Muscle of leg (tissue), 11 donors: ENCODE measurements around the gene SIRT3. TPM values are rescaled to one million over a fixed set of nuclear protein-coding genes. Genes with fewer than 3 reads are reported as not detected.

Experiments used
- DNase-seq: peaks from one replicate; pipeline ENCODE4 v3.0.0; 2013
- H3K27ac ChIP-seq: one replicate; pipeline ENCODE4 v1.5.1; 2013; ENCODE audit warnings: mild to moderate bottlenecking, low read length, control low read depth
- H3K27me3 ChIP-seq: one replicate; pipeline ENCODE4 v1.6.1; 2013; ENCODE audit warnings: low read length; ENCODE audit not compliant: control insufficient read depth, insufficient read depth
- H3K36me3 ChIP-seq: one replicate; pipeline ENCODE4 v1.6.1; 2013; ENCODE audit warnings: low read length; ENCODE audit not compliant: control insufficient read depth, insufficient read depth
- H3K4me1 ChIP-seq: one replicate; pipeline ENCODE4 v1.6.1; 2013; ENCODE audit warnings: low read length; ENCODE audit not compliant: control insufficient read depth, insufficient read depth
- H3K4me3 ChIP-seq: one replicate; pipeline ENCODE4 v1.5.1; 2013; ENCODE audit warnings: low read length, control low read depth
- H3K9me3 ChIP-seq: replicated peaks from 2 replicates; pipeline ENCODE4 v1.6.1; 2013; ENCODE audit warnings: low read depth, low read length; ENCODE audit not compliant: control insufficient read depth
- WGBS: methylation state at CpG from one replicate; pipeline ENCODE4 v1.1.5; 2013; ENCODE audit warnings: missing lambda C conversion rate; ENCODE audit not compliant: insufficient coverage; 5-methylcytosine and 5-hydroxymethylcytosine counted together
- polyA plus RNA-seq, 8 donors: library from polyadenylated mRNA; unstranded; fragments of 120-200 nt; gene quantifications; one replicate each; pipeline versions ENCODE4 v1.2.1 to v1.2.3, GENCODE V29; 2013; ENCODE audit warnings: inconsistent platforms in 1 of 8, low replicate concordance in 1 of 8; ENCODE audit not compliant: insufficient read length in 8 of 8, insufficient read depth in 1 of 8
- total RNA-seq: library from RNA; stranded (reverse); fragments of 120-200 nt; gene quantifications from one replicate; pipeline ENCODE4 v1.2.4, GENCODE V29; 2013

Gene SIRT3
- total and polyA plus RNA-seq, 9 donors, result 13.7 to 27.1 (median 23.8) TPM

GRCh38 chr11:204587-205109 is 31.5 kb downstream of the SIRT3 start:
- H3K27me3 ChIP-seq, result no peaks in the 10 kb centered on the region
- peaks cover 43% of the 10 kb centered on the region for H3K36me3 ChIP-seq
- no peaks in the 10 kb centered on the region for H3K9me3 ChIP-seq
- H3K27ac ChIP-seq, result no peak overlapping the region
- DNase-seq, result no peak
- peaks cover 35% of the 10 kb centered on the region for H3K4me1 ChIP-seq
- H3K4me3 ChIP-seq, result no peak overlapping the region
- 93% methylated on average over 10 of the region's 12 CpGs for WGBS

DNA sequence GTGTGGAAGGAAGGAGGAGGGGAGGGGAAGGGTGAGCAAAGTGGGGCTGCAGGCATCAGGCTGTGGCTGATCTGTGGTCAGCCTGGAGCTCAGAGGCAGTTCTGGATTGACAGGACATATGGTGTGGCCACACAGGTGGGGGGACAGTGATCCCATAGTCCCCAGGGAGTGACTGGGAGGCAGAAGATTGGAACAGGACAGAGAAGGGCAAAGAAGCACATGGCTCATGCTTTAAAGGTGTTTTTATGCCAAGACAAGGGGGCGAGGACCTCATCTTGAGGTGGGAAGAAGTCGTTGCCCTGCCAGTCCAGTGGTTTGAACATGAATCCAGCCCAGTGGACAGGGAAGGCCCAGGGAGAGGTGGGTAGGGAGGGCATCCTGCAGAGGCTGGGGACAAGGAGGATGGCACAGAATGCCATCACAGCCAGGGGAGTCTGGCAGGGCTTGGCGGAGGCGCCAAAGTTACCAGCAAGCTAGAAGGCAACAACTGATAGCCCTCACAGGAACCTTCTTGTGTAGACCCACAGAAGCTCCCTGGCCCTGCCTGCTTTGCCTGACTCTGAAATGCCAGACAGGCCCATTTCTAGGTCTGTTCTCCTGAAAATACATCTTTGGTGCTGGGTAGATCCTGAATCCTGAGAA is 32.1 kb downstream of the SIRT3 start:
- no peak overlapping the region for H3K4me3 ChIP-seq
- DNase-seq, result no peak
- no peaks in the 10 kb centered on the region for H3K9me3 ChIP-seq
- peaks cover 30% of the 10 kb centered on the region for H3K4me1 ChIP-seq
- H3K27ac ChIP-seq, result no peak overlapping the region
- no peaks in the 10 kb centered on the region for H3K27me3 ChIP-seq
- WGBS, result 95% methylated on average over 4 of the region's 4 CpGs
- H3K36me3 ChIP-seq, result peaks cover 41% of the 10 kb centered on the region

DNA sequence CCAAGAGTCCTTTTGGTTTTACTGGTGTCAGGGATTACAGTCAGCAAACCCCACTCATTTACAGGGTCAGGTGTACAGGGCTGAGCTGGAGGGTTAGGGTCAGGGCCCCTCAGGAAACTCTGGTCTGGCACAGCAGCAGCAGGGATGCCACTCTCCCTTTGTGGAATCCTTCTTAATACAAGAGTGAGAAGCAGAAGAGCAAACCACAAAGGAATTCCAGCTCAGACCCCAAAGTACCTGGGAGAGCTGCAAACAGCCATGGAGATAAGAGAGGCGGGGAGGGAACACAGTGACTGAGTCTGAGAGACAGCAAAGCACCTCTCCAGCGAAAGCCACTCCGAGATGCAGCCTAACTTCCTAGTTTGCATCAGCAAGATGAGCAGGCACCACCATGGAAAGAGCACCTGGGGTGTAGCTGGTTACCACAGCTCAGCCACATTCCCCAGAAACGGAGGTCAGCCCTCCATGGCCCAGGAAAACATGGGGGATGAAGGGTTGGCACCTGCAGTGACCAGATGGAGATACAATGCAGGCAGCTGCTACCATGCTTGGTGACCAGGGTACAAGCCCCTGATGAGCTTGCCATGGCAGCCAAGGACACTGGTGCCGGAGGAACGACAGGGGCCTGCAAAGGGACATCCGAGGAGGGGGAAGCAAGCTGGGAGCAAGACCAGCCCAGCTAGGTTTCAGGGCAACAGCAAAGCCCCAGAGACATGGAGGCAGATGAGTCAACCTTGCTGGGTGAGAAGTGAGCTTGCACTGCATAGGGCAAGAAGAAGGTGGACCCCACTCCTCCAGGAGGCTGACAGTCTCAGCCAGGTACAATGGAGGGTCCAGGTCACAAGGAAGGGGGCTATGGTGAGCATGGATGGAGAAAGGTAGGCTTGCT is 32.8 kb downstream of the SIRT3 start:
- Histone ChIP-seq H3K9me3 (no peaks in the 10 kb centered on the region), H3K4me3 (no peak overlapping the region), H3K27ac (no peak overlapping the region), H3K36me3 (peaks cover 41% of the 10 kb centered on the region), H3K27me3 (no peaks in the 10 kb centered on the region), H3K4me1 (peaks cover 30% of the 10 kb centered on the region)
- 82% methylated on average over 5 of the region's 7 CpGs for WGBS
- no peak for DNase-seq

DNA sequence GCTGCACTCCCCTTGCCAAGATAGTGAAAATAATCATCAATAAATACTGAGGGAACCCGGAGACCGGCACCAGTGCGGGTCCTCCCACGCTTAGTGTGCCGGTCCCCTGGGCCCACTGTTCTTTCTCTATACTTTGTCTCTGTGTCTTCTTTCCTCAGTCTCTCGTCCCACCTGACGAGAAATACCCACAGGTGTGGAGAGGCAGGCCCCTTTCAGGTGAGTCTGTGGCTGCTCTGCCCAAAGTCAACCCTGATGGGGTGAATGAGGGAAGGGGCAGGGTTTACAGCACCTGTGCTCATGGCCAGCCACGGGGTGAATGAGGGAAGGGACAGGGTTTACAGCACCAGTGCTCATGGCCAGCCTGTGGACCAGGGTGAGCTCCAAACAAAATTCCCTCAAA is 33.7 kb downstream of the SIRT3 start:
- peaks cover 30% of the 10 kb centered on the region for H3K4me1 ChIP-seq
- whole genome bisulfite sequencing, result 68% methylated on average over 5 of the region's 8 CpGs
- no peaks in the 10 kb centered on the region for H3K27me3 ChIP-seq
- H3K4me3 ChIP-seq, result no peak overlapping the region
- H3K36me3 ChIP-seq, result peaks cover 41% of the 10 kb centered on the region
- no peaks in the 10 kb centered on the region for H3K9me3 ChIP-seq
- no peak for DNase-seq
- no peak overlapping the region for H3K27ac ChIP-seq

GRCh38 chr11:201966-202365 is 34.2 kb downstream of the SIRT3 start:
- WGBS, result 58% methylated on average over 10 of the region's 15 CpGs
- no peak for DNase-seq
- Histone ChIP-seq H3K27ac (no peak overlapping the region), H3K27me3 (no peaks in the 10 kb centered on the region), H3K9me3 (no peaks in the 10 kb centered on the region), H3K4me3 (no peak overlapping the region), H3K36me3 (peaks cover 41% of the 10 kb centered on the region), H3K4me1 (peaks cover 30% of the 10 kb centered on the region)

- Histone ChIP-seq H3K27ac (no peak overlapping the region), H3K9me3 (no peaks in the 10 kb centered on the region), H3K27me3 (no peaks in the 10 kb centered on the region), H3K36me3 (peaks cover 38% of the 10 kb centered on the region), H3K4me1 (peaks cover 17% of the 10 kb centered on the region), H3K4me3 (no peak overlapping the region)
- DNase-seq, result no peak
- WGBS, result 93% methylated on average over 11 of the region's 13 CpGs
These were observed 35.7 kb downstream of the SIRT3 start for GRCh38 chr11:200224-201003.

- Histone ChIP-seq H3K4me1 (peaks cover 12% of the 10 kb centered on the region), H3K36me3 (peaks cover 31% of the 10 kb centered on the region), H3K27ac (no peak overlapping the region), H3K27me3 (no peaks in the 10 kb centered on the region), H3K9me3 (no peaks in the 10 kb centered on the region), H3K4me3 (no peak overlapping the region)
- WGBS, result 86% methylated on average over 2 of the region's 8 CpGs
- no peak for DNase-seq
These were observed 36.4 kb downstream of the SIRT3 start for GRCh38 chr11:199782-200181.

GRCh38 chr11:199004-199581 is 37.0 kb downstream of the SIRT3 start:
- H3K4me3 ChIP-seq, result no peak overlapping the region
- H3K36me3 ChIP-seq, result peaks cover 24% of the 10 kb centered on the region
- H3K27ac ChIP-seq, result no peak overlapping the region
- WGBS, result 84% methylated on average over 13 of the region's 13 CpGs
- no peaks in the 10 kb centered on the region for H3K9me3 ChIP-seq
- peaks cover 7% of the 10 kb centered on the region for H3K4me1 ChIP-seq
- no peaks in the 10 kb centered on the region for H3K27me3 ChIP-seq
- DNase-seq, result no peak

GRCh38 chr11:198236-198806 is 37.8 kb downstream of the SIRT3 start:
- 82% methylated on average over 12 of the region's 21 CpGs for WGBS
- Histone ChIP-seq H3K27me3 (no peaks in the 10 kb centered on the region), H3K4me3 (no peak overlapping the region), H3K4me1 (no peaks in the 10 kb centered on the region), H3K36me3 (peaks cover 17% of the 10 kb centered on the region), H3K27ac (no peak overlapping the region), H3K9me3 (no peaks in the 10 kb centered on the region)
- DNase-seq, result no peak
